ENCODE results near the gene NOS1AP.

Gene NOS1AP

GRCh38 chr1:162161916-162162550 is 92.5 kb downstream of the NOS1AP start:
- TF ChIP-seq CTCF (IDR thresholded peaks at IDR 0.05; ENCODE audit: low read depth, low read length): no peak
- no peak for TF ChIP-seq POLR2A (IDR thresholded peaks at IDR 0.05; ENCODE audit: extremely low read depth, insufficient read length)
- no peak for TF ChIP-seq MAX (IDR thresholded peaks at IDR 0.05; ENCODE audit: low read depth, low read length)
- TF ChIP-seq MYC (IDR thresholded peaks at IDR 0.05; ENCODE audit: low read depth, low read length): no peak
- H3K4me3 ChIP-seq (ENCODE audit: low read depth, low read length): no peak overlapping the region
- no peak for DNase-seq (ENCODE audit: low read depth)

GRCh38 chr1:162165528-162165927 is 96.0 kb downstream of the NOS1AP start:
- no peak for DNase-seq (ENCODE audit: low read depth)
- H3K4me3 ChIP-seq (ENCODE audit: low read depth, low read length): no peak overlapping the region
- no peak for TF ChIP-seq MAX (IDR thresholded peaks at IDR 0.05; ENCODE audit: low read depth, low read length)
- no peak for TF ChIP-seq POLR2A (IDR thresholded peaks at IDR 0.05; ENCODE audit: extremely low read depth, insufficient read length)
- TF ChIP-seq CTCF (IDR thresholded peaks at IDR 0.05; ENCODE audit: low read depth, low read length): no peak
- TF ChIP-seq MYC (IDR thresholded peaks at IDR 0.05; ENCODE audit: low read depth, low read length): no peak

GRCh38 chr1:162166917-162167615 is 97.6 kb downstream of the NOS1AP start:
- TF ChIP-seq MYC (IDR thresholded peaks at IDR 0.05; ENCODE audit: low read depth, low read length) (no peak), MAX (IDR thresholded peaks at IDR 0.05; ENCODE audit: low read depth, low read length) (no peak), POLR2A (IDR thresholded peaks at IDR 0.05; ENCODE audit: extremely low read depth, insufficient read length) (no peak), CTCF (IDR thresholded peaks at IDR 0.05; ENCODE audit: low read depth, low read length) (no peak)
- H3K4me3 ChIP-seq (ENCODE audit: low read depth, low read length): no peak overlapping the region
- no peak for DNase-seq (ENCODE audit: low read depth)

- TF ChIP-seq POLR2A (IDR thresholded peaks at IDR 0.05; ENCODE audit: extremely low read depth, insufficient read length): no peak
- no peak for TF ChIP-seq MYC (IDR thresholded peaks at IDR 0.05; ENCODE audit: low read depth, low read length)
- TF ChIP-seq CTCF (IDR thresholded peaks at IDR 0.05; ENCODE audit: low read depth, low read length): no peak
- no peak for TF ChIP-seq MAX (IDR thresholded peaks at IDR 0.05; ENCODE audit: low read depth, low read length)
- DNase-seq (ENCODE audit: low read depth): no peak
- H3K4me3 ChIP-seq (ENCODE audit: low read depth, low read length): no peak overlapping the region
These were observed 98.8 kb downstream of the NOS1AP start for GRCh38 chr1:162168261-162168660.

GRCh38 chr1:162169031-162169790 is 99.7 kb downstream of the NOS1AP start:
- no peak overlapping the region for H3K4me3 ChIP-seq (ENCODE audit: low read depth, low read length)
- DNase-seq (ENCODE audit: low read depth): no peak
- TF ChIP-seq CTCF (IDR thresholded peaks at IDR 0.05; ENCODE audit: low read depth, low read length) (no peak), POLR2A (IDR thresholded peaks at IDR 0.05; ENCODE audit: extremely low read depth, insufficient read length) (no peak), MAX (IDR thresholded peaks at IDR 0.05; ENCODE audit: low read depth, low read length) (no peak), MYC (IDR thresholded peaks at IDR 0.05; ENCODE audit: low read depth, low read length) (no peak)
